Measurements from ENCODE around the gene ZWINT.

Gene ZWINT

GRCh38 chr10:56360967-56361612 is at the start of gene ZWINT:
Gene ZWINT, minus strand, starts transcription at chr10:56361259. Its CDS starts 23 bp downstream, at chr10:56361236.
- DNase-seq, result peak; percentile 90 to 94

- no peak for DNase-seq
Observed at GRCh38 chr10:56383806-56384205, 22.7 kb upstream of the ZWINT start.

GRCh38 chr10:56370217-56371113 is 9.4 kb upstream of the ZWINT start:
- no peak for DNase-seq

GRCh38 chr10:56360583-56360966 is 484 bp downstream of the ZWINT start:
- peak in 1 of 2 donors; percentile 18 for DNase-seq

GRCh38 chr10:56359837-56360236 is 1.2 kb downstream of the ZWINT start:
- DNase-seq, result no peak

GRCh38 chr10:56357018-56357417 is 4.0 kb downstream of the ZWINT start:
- DNase-seq, result no peak

GRCh38 chr10:56351909-56352630 is 9.0 kb downstream of the ZWINT start:
- no peak for DNase-seq

- no peak for DNase-seq
Observed at GRCh38 chr10:56349611-56350010, 11.4 kb downstream of the ZWINT start.

GRCh38 chr10:56348101-56348500 is 13.0 kb downstream of the ZWINT start:
- DNase-seq, result no peak

GRCh38 chr10:56346845-56347415 is 14.1 kb downstream of the ZWINT start:
- DNase-seq, result no peak

- no peak for DNase-seq
Observed at GRCh38 chr10:56341612-56342011, 19.4 kb downstream of the ZWINT start.

- no peak for DNase-seq
Observed at GRCh38 chr10:56329961-56330360, 31.1 kb downstream of the ZWINT start.

- DNase-seq, result no peak
Observed at GRCh38 chr10:56327118-56327517, 33.9 kb downstream of the ZWINT start.

- DNase-seq, result no peak
Observed at GRCh38 chr10:56319386-56319785, 41.7 kb downstream of the ZWINT start.

GRCh38 chr10:56318816-56319215 is 42.2 kb downstream of the ZWINT start:
- no peak for DNase-seq

- no peak for DNase-seq
Observed at GRCh38 chr10:56317603-56318002, 43.5 kb downstream of the ZWINT start.

- no peak for DNase-seq
Observed at GRCh38 chr10:56316603-56317002, 44.5 kb downstream of the ZWINT start.

Data from hippocampal formation (tissue), 2 donors.